Osteocyte (in vitro differentiated cells): ENCODE data around the gene ISM1. TPM values are rescaled to one million over a fixed set of nuclear protein-coding genes. Genes with fewer than 3 reads are reported as not detected.

Experiments used
- DNase-seq: peaks from one replicate; pipeline ENCODE4 v3.0.0; 2021; ENCODE audit warnings: mixed read lengths; ENCODE audit not compliant: unreplicated experiment; ENCODE audit errors: extremely low spot score
- H3K27ac Mint-ChIP-seq: one replicate; pipeline ENCODE4 v1.8.0; 2021; ENCODE audit warnings: mild to moderate bottlenecking, mixed read lengths; ENCODE audit not compliant: unreplicated experiment
- H3K27me3 Mint-ChIP-seq: one replicate; pipeline ENCODE4 v1.8.0; 2021; ENCODE audit warnings: mixed read lengths; ENCODE audit not compliant: unreplicated experiment
- H3K36me3 Mint-ChIP-seq: one replicate; pipeline ENCODE4 v1.8.0; 2021; ENCODE audit warnings: mixed read lengths; ENCODE audit not compliant: unreplicated experiment
- H3K4me1 Mint-ChIP-seq: one replicate; pipeline ENCODE4 v1.8.0; 2021; ENCODE audit warnings: mixed read lengths; ENCODE audit not compliant: unreplicated experiment
- H3K4me3 Mint-ChIP-seq: one replicate; pipeline ENCODE4 v1.8.0; 2021; ENCODE audit warnings: mild to moderate bottlenecking, moderate library complexity, mixed read lengths; ENCODE audit not compliant: unreplicated experiment
- H3K9me3 Mint-ChIP-seq: one replicate; pipeline ENCODE4 v1.8.0; 2021; ENCODE audit warnings: mixed read lengths; ENCODE audit not compliant: unreplicated experiment
- CTCF ChIP-seq: fragments of 200-600 bp; sonication (generic); IDR thresholded peaks from 2 replicates; pipeline ENCODE4 v1.5.0; 2021; ENCODE audit warnings: antibody characterized with exemption, mild to moderate bottlenecking, moderate library complexity
- total RNA-seq: library from RNA; stranded (reverse); gene quantifications from 2 replicates; pipeline ENCODE4 v1.2.1, GENCODE V29; 2021

The ISM1 gene
- total RNA-seq, 1 donor from 2014 or later, result 0.21 TPM

GRCh38 chr20:13288357-13288756, 67.3 kb downstream of the ISM1 start:
- H3K27me3 Mint-ChIP-seq, result peaks cover 8% of the 10 kb centered on the region
- no peak overlapping the region for H3K27ac Mint-ChIP-seq
- TF ChIP-seq CTCF, result no peak
- H3K36me3 Mint-ChIP-seq, result no peaks in the 10 kb centered on the region
- no peak for DNase-seq
- no peaks in the 10 kb centered on the region for H3K9me3 Mint-ChIP-seq
- H3K4me3 Mint-ChIP-seq, result no peak overlapping the region
- H3K4me1 Mint-ChIP-seq, result no peaks in the 10 kb centered on the region

- no peaks in the 10 kb centered on the region for H3K36me3 Mint-ChIP-seq
- TF ChIP-seq CTCF, result no peak
- no peaks in the 10 kb centered on the region for H3K9me3 Mint-ChIP-seq
- H3K4me1 Mint-ChIP-seq, result no peaks in the 10 kb centered on the region
- no peak overlapping the region for H3K4me3 Mint-ChIP-seq
- no peak for DNase-seq
- peaks cover 8% of the 10 kb centered on the region for H3K27me3 Mint-ChIP-seq
- H3K27ac Mint-ChIP-seq, result no peak overlapping the region
Observed at GRCh38 chr20:13289031-13289430, 68.0 kb downstream of the ISM1 start.

- no peaks in the 10 kb centered on the region for H3K9me3 Mint-ChIP-seq
- no peak for TF ChIP-seq CTCF
- peaks cover 8% of the 10 kb centered on the region for H3K27me3 Mint-ChIP-seq
- no peak for DNase-seq
- no peaks in the 10 kb centered on the region for H3K4me1 Mint-ChIP-seq
- no peak overlapping the region for H3K4me3 Mint-ChIP-seq
- no peaks in the 10 kb centered on the region for H3K36me3 Mint-ChIP-seq
- no peak overlapping the region for H3K27ac Mint-ChIP-seq
Observed at GRCh38 chr20:13290724-13291123, 69.7 kb downstream of the ISM1 start.

- H3K27me3 Mint-ChIP-seq, result peaks cover 8% of the 10 kb centered on the region
- H3K9me3 Mint-ChIP-seq, result no peaks in the 10 kb centered on the region
- H3K4me1 Mint-ChIP-seq, result no peaks in the 10 kb centered on the region
Observed at GRCh38 chr20:13291157-13291556, 70.1 kb downstream of the ISM1 start.

GRCh38 chr20:13292201-13292885, 71.3 kb downstream of the ISM1 start:
- no peaks in the 10 kb centered on the region for H3K4me1 Mint-ChIP-seq
- no peaks in the 10 kb centered on the region for H3K9me3 Mint-ChIP-seq
- no peak for DNase-seq
- no peaks in the 10 kb centered on the region for H3K36me3 Mint-ChIP-seq
- H3K27me3 Mint-ChIP-seq, result peaks cover 8% of the 10 kb centered on the region
- no peak for TF ChIP-seq CTCF
- H3K4me3 Mint-ChIP-seq, result no peak overlapping the region
- no peak overlapping the region for H3K27ac Mint-ChIP-seq

More at GRCh38 chr20:13291157-13291556, 70.1 kb downstream of the ISM1 start:
- TF ChIP-seq CTCF, result no peak
- no peaks in the 10 kb centered on the region for H3K36me3 Mint-ChIP-seq
- no peak overlapping the region for H3K27ac Mint-ChIP-seq
- no peak for DNase-seq
- no peak overlapping the region for H3K4me3 Mint-ChIP-seq
